Measurements from ENCODE around the gene DDA1.

- TF ChIP-seq CTCF (IDR thresholded peaks at IDR 0.05; ENCODE audit: insufficient read depth, low read length, poor library complexity, severe bottlenecking) (no peak), EZH2phosphoT487 (conservative IDR thresholded peaks at IDR 0.05; ENCODE audit: low read length) (no peak)
Measured at GRCh38 chr19:17347877-17348276, 38.5 kb downstream of the DDA1 start.
